Activated CD4-positive, CD25-positive, alpha-beta regulatory T cell treated with anti-CD3 and anti-CD28 coated beads, Interleukin-2, amount 50 U/mL, for 72 hours (primary cell): Measurements from ENCODE around the gene CAND1.
A peak's percentile ranks its signal among the peaks of the same experiment; 100 is the strongest.

Experiments
- DNase-seq: peaks from one replicate; pipeline ENCODE4 v3.0.0; 2021

CAND1 gene

DNA sequence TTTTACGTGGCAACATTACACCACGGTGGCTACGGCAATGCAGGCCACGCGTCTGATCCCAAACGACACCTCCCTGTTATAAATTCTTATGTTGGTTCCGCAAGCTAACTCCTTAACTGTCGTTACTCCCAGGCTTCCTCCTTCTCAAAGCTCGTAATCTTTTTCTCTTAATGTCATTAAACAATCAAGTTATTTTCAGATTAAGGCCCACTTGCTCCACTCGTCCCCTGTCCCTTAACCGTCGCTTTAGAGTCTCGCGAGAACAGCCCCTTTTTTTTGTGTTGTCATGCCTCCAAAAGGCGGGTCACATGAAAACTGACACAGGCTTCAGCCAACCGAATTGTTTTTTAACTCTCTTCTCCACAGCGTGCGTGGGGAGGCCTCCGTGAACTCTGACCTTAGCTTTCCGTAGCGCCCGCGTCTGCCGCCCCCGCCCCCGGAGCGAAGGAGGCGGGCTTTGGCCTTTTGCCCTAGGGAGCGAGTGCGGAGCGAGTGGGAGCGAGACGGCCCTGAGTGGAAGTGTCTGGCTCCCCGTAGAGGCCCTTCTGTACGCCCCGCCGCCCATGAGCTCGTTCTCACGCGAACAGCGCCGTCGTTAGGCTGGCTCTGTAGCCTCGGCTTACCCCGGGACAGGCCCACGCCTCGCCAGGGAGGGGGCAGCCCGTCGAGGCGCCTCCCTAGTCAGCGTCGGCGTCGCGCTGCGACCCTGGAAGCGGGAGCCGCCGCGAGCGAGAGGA is at the start of gene CAND1:
Gene CAND1 (plus strand): TSS at position 463 of the 737 bp plus-strand sequence. CDS start 360 bp downstream, outside the sequence.
- DNase-seq = peak; percentile 93

DNA sequence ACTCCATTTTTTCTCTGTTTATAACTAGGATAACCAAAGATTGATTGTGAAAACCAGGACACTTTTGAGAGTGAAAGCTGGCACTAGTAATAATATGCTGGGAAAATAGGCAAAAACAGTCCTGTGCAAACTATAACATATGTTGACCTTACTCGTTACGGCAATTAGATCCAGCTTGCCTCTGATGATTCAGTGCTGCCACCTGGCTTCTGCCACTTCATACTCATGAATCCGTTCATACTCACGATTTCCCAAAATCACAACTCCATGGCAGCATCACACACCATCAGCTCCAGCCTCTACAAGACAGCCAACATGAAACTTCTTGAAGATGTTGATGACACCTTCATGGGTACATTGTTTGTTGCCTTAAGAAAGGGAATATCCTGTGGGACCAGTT is 49.1 kb upstream of the CAND1 start:
- DNase-seq = no peak

- no peak for DNase-seq
Measured at GRCh38 chr12:67222302-67222701, 46.9 kb upstream of the CAND1 start.

- DNase-seq = no peak
Measured at GRCh38 chr12:67223225-67223624, 45.9 kb upstream of the CAND1 start.

GRCh38 chr12:67237231-67237630 is 31.9 kb upstream of the CAND1 start:
- no peak for DNase-seq

DNA sequence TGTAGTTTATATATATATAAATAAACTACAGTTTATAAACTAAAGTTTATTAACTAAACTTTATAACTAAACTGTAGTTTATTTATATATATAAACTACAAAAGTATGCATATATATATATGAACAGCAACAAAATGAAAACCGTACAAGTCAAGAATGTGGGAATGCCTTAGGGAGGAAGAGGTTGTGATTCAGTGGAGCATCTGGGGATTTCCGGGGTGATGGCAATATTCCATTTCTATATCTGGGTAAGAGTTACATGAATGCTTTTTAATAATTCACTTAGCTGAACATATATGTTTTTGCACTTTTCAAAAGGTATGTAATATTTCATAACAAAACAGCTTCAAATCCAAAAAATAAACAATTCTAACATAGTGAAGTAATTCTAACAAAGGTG is 30.1 kb upstream of the CAND1 start:
- DNase-seq = no peak

- no peak for DNase-seq
Measured at GRCh38 chr12:67241482-67241881, 27.7 kb upstream of the CAND1 start.

DNA sequence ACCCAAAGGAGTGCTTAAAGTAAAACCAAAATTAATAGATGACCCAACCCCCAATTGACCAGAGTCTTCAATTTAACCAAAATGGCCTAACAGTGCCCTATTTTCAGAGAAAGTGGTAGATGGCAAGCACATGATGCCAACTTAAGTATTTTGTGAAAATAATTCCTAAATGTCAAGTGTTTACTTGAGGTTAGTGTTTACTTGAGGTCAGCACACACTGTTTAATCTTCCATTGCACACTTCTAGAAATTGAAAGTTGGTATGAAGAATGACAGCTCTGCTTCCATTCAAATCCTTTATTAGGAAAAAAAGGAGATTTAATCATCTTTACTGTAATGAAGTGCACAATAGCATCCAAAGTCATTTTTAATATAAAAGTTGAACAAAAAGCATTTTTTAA is 25.9 kb upstream of the CAND1 start:
- DNase-seq = no peak

GRCh38 chr12:67245571-67245970 is 23.6 kb upstream of the CAND1 start:
- no peak for DNase-seq

GRCh38 chr12:67251012-67251411 is 18.1 kb upstream of the CAND1 start:
- no peak for DNase-seq

DNA sequence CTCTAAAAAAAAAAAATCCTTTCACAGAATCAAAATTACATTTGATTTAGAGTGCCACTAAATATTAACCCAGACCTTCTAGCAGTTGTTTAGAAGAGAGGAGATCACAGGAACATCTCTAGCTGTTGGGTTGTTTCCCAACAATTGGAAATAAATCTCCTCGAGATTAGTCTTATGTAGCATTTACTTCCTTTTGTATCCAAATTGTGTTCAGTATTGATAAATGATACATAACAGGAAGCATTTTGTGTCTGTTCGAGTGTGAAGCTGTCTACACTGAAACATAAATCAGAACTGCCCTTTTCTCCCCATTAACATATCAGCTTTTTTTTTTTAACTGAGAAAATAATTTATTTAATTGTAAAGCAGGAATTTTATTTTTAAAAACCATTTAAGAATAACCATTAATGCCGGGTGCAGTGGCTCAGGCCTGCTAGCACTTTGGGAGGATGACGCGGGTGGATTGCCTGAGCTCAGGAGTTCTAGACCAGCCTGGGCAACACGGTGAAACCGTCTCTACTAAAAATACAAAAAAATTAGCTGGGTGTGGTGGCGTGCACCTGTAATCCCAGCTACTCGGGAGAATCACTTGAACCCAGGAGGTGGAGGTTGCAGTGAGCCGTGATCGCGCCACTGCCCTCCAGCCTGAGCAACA is 14.7 kb upstream of the CAND1 start:
- DNase-seq = no peak

DNA sequence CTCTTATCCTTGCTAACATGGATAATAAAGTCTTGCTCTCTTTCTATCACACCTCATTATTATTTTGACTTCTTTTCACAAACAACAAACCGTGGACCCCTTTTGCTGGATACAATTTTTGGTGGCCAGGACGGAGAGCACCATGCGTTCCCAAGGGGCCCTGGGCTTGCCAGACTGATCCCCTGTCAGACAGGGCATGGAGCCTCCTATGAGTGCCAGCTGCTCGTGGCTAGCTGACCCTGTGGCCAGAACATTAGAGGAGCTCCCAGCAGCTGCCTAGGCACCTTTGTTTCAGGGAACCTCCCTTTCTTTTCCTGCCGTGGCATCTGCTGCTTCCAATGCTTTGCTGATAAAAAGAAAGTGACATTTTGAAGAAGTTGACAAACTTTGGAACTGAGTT is 12.5 kb upstream of the CAND1 start:
- DNase-seq = no peak

DNA sequence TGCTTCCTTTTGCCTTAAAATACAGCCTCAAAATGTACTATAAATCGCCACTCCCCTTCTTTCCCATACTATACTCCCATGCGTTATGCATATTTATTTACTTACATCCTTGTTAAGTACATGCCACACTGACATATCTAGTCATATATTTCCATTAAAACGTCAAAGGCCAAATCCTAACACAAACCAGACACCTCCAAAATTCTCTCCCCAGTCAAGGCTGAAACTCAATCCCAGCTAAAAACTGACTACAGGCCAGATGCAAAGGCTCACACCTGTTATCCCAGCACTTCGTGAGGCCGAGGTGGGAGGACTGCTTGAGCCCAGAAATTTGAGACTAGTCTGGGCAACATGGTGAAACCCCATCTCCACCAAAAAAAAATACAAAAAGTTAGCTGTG is 5.7 kb upstream of the CAND1 start:
- DNase-seq = no peak

DNA sequence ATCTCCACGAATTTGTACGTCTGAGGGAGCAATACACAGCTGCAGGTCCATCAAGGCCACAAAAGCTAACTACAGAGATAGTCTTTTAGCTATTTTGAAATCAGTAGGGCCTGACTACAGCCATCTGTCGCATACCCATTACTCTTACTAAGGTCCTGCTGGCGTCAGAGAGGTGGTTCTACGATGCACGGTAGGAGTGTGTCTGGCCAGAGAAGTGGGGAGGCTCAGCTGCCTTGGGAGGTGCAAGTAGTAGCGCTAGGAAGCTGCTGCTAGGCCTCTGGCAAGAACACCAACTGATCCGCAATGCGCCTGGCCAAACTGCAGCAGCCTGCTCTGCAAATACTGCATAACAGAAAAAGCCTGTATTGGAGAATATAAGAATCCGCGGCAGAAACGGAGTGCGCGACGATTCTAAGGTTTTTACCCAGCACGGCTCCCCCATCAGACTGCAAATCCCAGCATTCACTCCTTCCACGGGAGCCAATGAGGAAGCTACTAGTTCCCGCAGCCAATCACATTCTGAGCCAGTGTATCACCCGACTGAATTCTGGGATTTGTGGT is 743 bp upstream of the CAND1 start:
- DNase-seq = peak; percentile 69

GRCh38 chr12:67269633-67270573 is 745 bp downstream of the CAND1 start:
- DNase-seq = peak; percentile 62

DNA sequence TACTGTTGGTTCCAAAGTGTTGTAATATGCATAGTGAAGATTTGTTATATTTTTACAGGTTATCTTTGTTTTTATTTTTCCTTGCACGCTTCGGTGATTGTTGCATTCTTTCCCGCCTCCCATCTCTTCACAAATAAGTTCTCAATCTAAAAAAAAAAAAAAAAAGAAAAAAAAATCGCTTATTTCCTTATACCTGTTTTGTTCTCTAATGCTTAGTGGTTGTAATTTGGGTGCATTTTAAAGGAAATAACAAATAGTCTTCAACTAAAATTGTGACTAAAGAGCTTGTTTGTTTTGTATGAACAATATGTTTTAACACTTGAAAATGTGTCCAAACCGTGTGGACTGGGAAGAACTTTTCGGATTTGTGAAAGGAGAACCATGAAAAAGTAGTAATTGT is 1.5 kb downstream of the CAND1 start:
- no peak for DNase-seq

GRCh38 chr12:67271976-67272375 is 2.8 kb downstream of the CAND1 start:
- no peak for DNase-seq

DNA sequence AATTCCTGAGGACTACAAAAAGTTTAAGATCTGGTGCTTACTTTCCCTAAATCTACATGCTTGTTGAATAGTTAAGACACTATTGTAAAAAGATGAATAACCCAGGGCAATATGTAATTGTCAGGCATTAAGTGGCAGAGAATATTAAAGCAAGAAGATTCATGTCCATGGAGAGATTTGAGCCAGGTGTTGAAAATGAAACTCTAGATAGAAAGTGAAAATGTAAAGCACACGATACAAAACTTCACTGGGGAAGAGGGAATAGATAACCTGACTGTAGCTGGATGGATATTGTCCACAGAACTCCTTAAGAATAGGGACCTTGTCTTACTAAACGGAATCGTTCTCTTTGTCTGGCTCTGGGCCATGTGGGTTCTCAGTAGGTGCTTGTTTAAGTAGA is 5.0 kb downstream of the CAND1 start:
- no peak for DNase-seq

DNA sequence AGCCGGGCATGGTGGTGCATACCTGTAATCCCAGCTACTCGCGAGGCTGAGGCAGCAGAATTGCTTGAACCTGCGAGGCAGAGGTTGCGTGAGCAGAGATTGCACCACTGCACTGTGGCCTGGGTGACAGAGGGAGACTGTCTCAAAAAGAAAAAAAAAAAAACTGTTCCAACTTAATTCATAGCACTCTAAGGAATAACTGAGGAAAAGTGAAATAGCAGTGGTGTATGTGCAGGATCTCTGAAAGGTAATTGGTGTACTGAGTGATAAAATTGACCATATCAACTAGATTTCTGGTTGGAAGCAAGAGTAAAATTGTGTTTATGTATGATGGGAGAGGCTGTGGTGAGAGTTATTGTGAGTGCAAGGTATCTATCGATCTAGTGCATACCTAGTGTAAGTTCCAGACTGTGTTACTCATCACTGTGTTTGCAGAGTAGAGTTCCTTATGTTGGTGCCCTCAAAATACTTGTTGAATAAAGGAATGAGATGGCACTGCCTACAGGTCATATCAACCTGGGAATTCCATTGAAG is 6.3 kb downstream of the CAND1 start:
- DNase-seq = no peak

- DNase-seq = no peak
Measured at GRCh38 chr12:67276421-67276820, 7.3 kb downstream of the CAND1 start.

- no peak for DNase-seq
Measured at GRCh38 chr12:67279637-67280036, 10.5 kb downstream of the CAND1 start.

DNA sequence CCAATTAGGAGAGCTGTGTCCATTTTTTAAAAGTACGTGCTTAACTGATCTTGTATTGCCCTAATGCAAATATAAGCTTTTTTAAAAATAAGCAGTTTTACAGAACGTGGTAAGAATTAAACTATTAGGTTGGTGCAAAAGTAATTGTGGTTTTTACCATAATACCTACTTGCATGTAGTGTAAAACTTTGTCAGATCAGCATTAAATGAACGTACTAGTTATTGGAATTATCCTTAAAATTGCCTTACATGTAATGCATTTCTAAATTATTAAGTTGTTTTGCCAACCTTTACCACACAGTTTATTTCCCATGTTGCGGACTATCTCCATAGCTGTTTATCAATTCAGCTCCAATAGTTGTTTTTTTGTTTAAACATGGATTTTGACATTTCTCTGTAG is 10.9 kb downstream of the CAND1 start:
- DNase-seq = no peak

DNA sequence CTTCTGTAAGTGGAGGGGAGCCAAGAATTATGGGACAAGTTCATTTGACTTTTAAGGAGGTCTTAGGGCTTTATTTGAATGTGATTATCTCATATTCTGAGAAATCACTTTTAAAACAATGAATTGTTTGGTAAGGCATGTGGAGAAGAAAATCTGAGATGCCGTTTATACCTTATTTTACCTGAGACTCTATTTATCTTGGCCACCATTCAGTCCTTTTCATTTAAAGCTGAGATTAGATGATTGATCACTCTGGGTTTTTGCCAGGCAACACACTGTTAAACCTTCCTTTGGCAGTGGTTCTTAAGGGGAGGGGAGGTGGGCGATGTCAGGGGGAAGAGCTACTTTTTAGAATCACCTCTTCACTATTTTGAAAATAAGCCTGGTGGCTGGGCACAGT is 11.4 kb downstream of the CAND1 start:
- DNase-seq = no peak
